HEK293 (cell line): ENCODE data around the gene BIN1.

ENCODE experiments used
- CTCF ChIA-PET: fragments of 350-600 bp; formaldehyde crosslinking; extraction: SDS; loops from one replicate; lab custom pipeline; 2021; ENCODE audit warnings: antibody characterized with exemption; lab: Yijun Ruan, JAX
- POLR2A ChIA-PET: fragments of 300-600 bp; formaldehyde crosslinking; extraction: SDS; loops from one replicate; lab custom pipeline; 2020; ENCODE audit warnings: antibody characterized with exemption, inconsistent platforms; lab: Yijun Ruan, JAX
- H3K27ac ChIP-seq: fragments of 200-500 bp; sonication (Bioruptor generic); 2 replicates; pipeline ENCODE4 v1.5.1; 2014; ENCODE audit warnings: low read depth, low read length, control low read depth, inconsistent platforms; ENCODE audit errors: extremely low read depth
- H3K36me3 ChIP-seq, 2 experiments: fragments of 200-500 bp in 1 of 2; sonication (Bioruptor generic) in 1 of 2; 1 replicate in 1 of 2; 2 replicates in 1 of 2; pipeline ENCODE4 v1.5.1; 2014 to 2017; ENCODE audit warnings: inconsistent platforms in 2 of 2, low read length in 2 of 2; ENCODE audit not compliant: control insufficient read depth in 2 of 2, insufficient read depth in 1 of 2
- H3K4me1 ChIP-seq: fragments of 200-500 bp; sonication (Bioruptor generic); 2 replicates; pipeline ENCODE4 v1.5.1; 2014; ENCODE audit warnings: mild to moderate bottlenecking, low read length, inconsistent platforms; ENCODE audit not compliant: control insufficient read depth, insufficient read depth
- H3K4me3 ChIP-seq: 2 replicates; pipeline ENCODE4 v1.5.1; 2011; ENCODE audit warnings: low read depth, mild to moderate bottlenecking, control low read depth, low read length, moderate library complexity
- H3K9me3 ChIP-seq: fragments of 200-500 bp; sonication (Bioruptor generic); 2 replicates; pipeline ENCODE4 v1.5.1; 2014; ENCODE audit warnings: low read depth, low read length, inconsistent platforms; ENCODE audit not compliant: control insufficient read depth, insufficient read depth
- GLI4 ChIP-seq: fragments of 450-650 bp; formaldehyde crosslinking; IDR thresholded peaks from 2 replicates; pipeline ENCODE4 v1.5.1; 2016; ENCODE audit warnings: missing biosample characterization, missing genetic modification characterization
- GLIS1 ChIP-seq: fragments of 450-650 bp; formaldehyde crosslinking; IDR thresholded peaks from 2 replicates; pipeline ENCODE4 v1.5.1; 2016; ENCODE audit warnings: missing biosample characterization, missing genetic modification characterization
- GLIS2 ChIP-seq: fragments of 450-650 bp; formaldehyde crosslinking; IDR thresholded peaks from 2 replicates; pipeline ENCODE4 v1.5.1; 2016; ENCODE audit warnings: missing biosample characterization, missing genetic modification characterization
- KLF9 ChIP-seq: fragments of 450-650 bp; formaldehyde crosslinking; IDR thresholded peaks from 2 replicates; pipeline ENCODE4 v1.5.1; 2016; ENCODE audit warnings: missing biosample characterization, missing genetic modification characterization, low read depth
- SALL2 ChIP-seq: fragments of 450-650 bp; formaldehyde crosslinking; IDR thresholded peaks from 2 replicates; pipeline ENCODE4 v1.5.0; 2017; ENCODE audit warnings: missing biosample characterization, mild to moderate bottlenecking, missing genetic modification characterization, borderline replicate concordance
- SCRT1 ChIP-seq: fragments of 450-650 bp; formaldehyde crosslinking; IDR thresholded peaks from 2 replicates; pipeline ENCODE4 v1.5.1; 2016; ENCODE audit warnings: missing biosample characterization, missing genetic modification characterization, borderline replicate concordance
- SETDB1 ChIP-seq: IDR thresholded peaks from one replicate; pipeline ENCODE4 v1.6.1; 2017; ENCODE audit warnings: mild to moderate bottlenecking, low read length, moderate library complexity, mixed read lengths; ENCODE audit not compliant: insufficient read length
- ZEB2 ChIP-seq: fragments of 450-650 bp; formaldehyde crosslinking; IDR thresholded peaks from 2 replicates; pipeline ENCODE4 v1.5.1; 2016; ENCODE audit warnings: missing biosample characterization, missing genetic modification characterization
- ZNF157 ChIP-seq: fragments of 450-650 bp; formaldehyde crosslinking; IDR thresholded peaks from 2 replicates; pipeline ENCODE4 v1.5.1; 2016; ENCODE audit warnings: missing biosample characterization, missing genetic modification characterization
- ZNF19 ChIP-seq: fragments of 450-650 bp; formaldehyde crosslinking; IDR thresholded peaks from 2 replicates; pipeline ENCODE4; 2016; ENCODE audit warnings: missing biosample characterization, missing genetic modification characterization, low read depth
- ZNF202 ChIP-seq: fragments of 450-650 bp; formaldehyde crosslinking; IDR thresholded peaks from 2 replicates; pipeline ENCODE4 v1.5.1; 2016; ENCODE audit warnings: missing biosample characterization, missing genetic modification characterization, borderline replicate concordance
- ZNF366 ChIP-seq: fragments of 450-650 bp; formaldehyde crosslinking; conservative IDR thresholded peaks from 2 replicates; pipeline ENCODE4 v1.5.1; 2016; ENCODE audit warnings: missing biosample characterization, missing genetic modification characterization
- ZNF394 ChIP-seq: fragments of 450-650 bp; formaldehyde crosslinking; IDR thresholded peaks from 2 replicates; pipeline ENCODE4 v1.5.1; 2016; ENCODE audit warnings: missing biosample characterization, missing genetic modification characterization, mild to moderate bottlenecking, moderate library complexity, borderline replicate concordance
- ZNF654 ChIP-seq: fragments of 450-650 bp; formaldehyde crosslinking; IDR thresholded peaks from 2 replicates; pipeline ENCODE4 v1.5.1; 2016; ENCODE audit warnings: low read depth, missing biosample characterization, missing genetic modification characterization
- ZNF830 ChIP-seq: fragments of 450-650 bp; IDR thresholded peaks from 2 replicates; pipeline ENCODE4 v1.5.0; 2018; ENCODE audit warnings: missing biosample characterization, missing genetic modification characterization, low read depth, mild to moderate bottlenecking, moderate library complexity
- TF ChIP-seq, protein P1 (sequence below): fragments of 450-650 bp; formaldehyde crosslinking; IDR thresholded peaks from 2 replicates; pipeline ENCODE4 v1.5.1; 2016; ENCODE audit warnings: missing biosample characterization, missing genetic modification characterization, low read depth
- TF ChIP-seq, protein P2 (sequence below): fragments of 450-650 bp; formaldehyde crosslinking; IDR thresholded peaks from 2 replicates; pipeline ENCODE4 v1.5.1; 2016; ENCODE audit warnings: missing biosample characterization, missing genetic modification characterization
- TF ChIP-seq, protein P3 (sequence below): fragments of 450-650 bp; formaldehyde crosslinking; IDR thresholded peaks from 2 replicates; pipeline ENCODE4 v1.5.1; 2017; ENCODE audit warnings: missing biosample characterization, mild to moderate bottlenecking, missing genetic modification characterization, moderate library complexity

Gene BIN1

DNA sequence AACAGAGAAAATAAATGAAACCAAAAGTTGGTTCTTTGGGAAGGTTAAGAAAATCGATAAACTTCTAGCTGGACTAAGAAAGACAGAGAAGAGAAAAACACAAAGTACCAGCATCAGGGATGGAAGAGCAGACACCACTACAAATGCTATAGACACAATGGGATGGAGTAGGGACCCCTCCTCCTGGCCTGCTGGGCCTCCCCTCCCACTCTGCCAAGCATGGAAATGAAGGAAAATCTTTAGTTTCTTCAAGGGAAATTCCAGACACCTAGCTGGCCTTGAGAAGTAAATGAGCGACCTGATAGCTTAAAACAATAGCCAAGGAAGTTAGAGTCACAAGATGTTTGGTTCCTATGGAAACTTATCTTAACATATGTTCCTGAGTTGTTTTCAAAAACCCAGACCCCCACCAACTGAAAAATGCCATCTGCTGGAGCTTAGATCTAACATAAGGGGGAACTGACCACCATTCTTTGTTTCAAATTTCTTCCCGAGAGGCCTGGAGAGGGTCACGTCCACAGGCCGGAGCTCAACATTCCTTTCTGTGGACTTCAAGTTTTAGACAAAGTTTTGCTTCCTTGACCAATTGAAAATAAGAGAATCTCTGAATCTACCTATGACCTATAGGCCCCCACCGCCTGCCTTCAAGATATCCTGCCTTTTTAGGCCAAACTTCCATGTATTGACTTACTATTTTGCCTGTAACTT, 101.9 kb downstream of the BIN1 start:
- no peaks in the 10 kb centered on the region for H3K36me3 ChIP-seq
- no peaks in the 10 kb centered on the region for H3K9me3 ChIP-seq
- H3K4me1 ChIP-seq, result no peaks in the 10 kb centered on the region
- H3K4me3 ChIP-seq, result no peak overlapping the region
- TF ChIP-seq KLF9 (no peak), GLIS1 (tag by site-specific recombination) (no peak), ZNF394 (tag by site-specific recombination) (no peak), ZNF830 (tag by site-specific recombination) (no peak), SCRT1 (tag by site-specific recombination) (no peak), SALL2 (tag by site-specific recombination) (no peak), ZNF19 (tag by site-specific recombination) (no peak), GLI4 (tag by site-specific recombination) (no peak), GLIS2 (tag by site-specific recombination) (no peak)
- TF ChIP-seq, protein P1, sequence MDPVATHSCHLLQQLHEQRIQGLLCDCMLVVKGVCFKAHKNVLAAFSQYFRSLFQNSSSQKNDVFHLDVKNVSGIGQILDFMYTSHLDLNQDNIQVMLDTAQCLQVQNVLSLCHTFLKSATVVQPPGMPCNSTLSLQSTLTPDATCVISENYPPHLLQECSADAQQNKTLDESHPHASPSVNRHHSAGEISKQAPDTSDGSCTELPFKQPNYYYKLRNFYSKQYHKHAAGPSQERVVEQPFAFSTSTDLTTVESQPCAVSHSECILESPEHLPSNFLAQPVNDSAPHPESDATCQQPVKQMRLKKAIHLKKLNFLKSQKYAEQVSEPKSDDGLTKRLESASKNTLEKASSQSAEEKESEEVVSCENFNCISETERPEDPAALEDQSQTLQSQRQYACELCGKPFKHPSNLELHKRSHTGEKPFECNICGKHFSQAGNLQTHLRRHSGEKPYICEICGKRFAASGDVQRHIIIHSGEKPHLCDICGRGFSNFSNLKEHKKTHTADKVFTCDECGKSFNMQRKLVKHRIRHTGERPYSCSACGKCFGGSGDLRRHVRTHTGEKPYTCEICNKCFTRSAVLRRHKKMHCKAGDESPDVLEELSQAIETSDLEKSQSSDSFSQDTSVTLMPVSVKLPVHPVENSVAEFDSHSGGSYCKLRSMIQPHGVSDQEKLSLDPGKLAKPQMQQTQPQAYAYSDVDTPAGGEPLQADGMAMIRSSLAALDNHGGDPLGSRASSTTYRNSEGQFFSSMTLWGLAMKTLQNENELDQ (tag by site-specific recombination), result no peak
- POLR2A ChIA-PET, result no interaction called here
- CTCF ChIA-PET, result no interaction called here
- H3K27ac ChIP-seq, result no peak overlapping the region

DNA sequence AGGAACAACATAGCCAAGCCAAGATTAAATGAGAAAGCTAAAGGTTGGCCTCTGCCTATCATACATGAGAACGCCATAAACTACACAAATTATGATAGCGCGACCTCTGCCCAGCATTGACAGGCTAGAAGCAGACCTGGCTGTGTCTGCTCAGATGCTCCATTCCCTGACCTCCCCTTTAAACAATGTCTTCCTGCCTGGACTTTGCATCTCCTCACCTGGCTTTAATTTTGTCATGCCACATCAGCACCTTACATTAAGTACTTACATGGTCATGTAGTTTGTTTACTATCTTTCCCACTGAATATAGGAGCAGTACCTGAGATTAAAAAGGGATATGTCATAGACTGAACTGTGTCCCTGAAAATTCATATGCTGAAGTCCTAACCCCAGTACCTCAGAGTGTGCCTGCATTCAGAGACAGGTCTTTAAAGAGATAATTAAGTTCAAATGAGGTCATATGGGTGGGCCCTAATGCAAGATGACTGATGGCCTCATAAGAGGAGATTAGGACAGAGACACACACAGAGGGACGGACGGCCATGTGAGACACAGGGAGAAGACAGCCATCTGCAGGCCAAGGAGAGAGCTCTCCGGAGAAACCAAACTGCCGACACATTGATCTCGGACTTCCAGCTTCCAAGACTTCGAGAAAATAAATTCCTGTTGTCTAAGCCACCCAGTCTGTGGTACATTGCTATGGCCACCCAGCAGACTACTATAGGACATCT, 103.7 kb downstream of the BIN1 start:
- TF ChIP-seq ZNF654 (tag by site-specific recombination) (peak; percentile 11; the same call in 1 of the 2 replicates), ZEB2 (0 out of 2 replicates have a peak, but pooled peaks have one; percentile 12), ZNF366 (no peak), ZNF157 (tag by site-specific recombination) (no peak), ZNF202 (tag by site-specific recombination) (no peak), SETDB1 (no peak)
- TF ChIP-seq, protein P2, sequence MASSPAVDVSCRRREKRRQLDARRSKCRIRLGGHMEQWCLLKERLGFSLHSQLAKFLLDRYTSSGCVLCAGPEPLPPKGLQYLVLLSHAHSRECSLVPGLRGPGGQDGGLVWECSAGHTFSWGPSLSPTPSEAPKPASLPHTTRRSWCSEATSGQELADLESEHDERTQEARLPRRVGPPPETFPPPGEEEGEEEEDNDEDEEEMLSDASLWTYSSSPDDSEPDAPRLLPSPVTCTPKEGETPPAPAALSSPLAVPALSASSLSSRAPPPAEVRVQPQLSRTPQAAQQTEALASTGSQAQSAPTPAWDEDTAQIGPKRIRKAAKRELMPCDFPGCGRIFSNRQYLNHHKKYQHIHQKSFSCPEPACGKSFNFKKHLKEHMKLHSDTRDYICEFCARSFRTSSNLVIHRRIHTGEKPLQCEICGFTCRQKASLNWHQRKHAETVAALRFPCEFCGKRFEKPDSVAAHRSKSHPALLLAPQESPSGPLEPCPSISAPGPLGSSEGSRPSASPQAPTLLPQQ, result peak; percentile 50
- TF ChIP-seq, protein P3, sequence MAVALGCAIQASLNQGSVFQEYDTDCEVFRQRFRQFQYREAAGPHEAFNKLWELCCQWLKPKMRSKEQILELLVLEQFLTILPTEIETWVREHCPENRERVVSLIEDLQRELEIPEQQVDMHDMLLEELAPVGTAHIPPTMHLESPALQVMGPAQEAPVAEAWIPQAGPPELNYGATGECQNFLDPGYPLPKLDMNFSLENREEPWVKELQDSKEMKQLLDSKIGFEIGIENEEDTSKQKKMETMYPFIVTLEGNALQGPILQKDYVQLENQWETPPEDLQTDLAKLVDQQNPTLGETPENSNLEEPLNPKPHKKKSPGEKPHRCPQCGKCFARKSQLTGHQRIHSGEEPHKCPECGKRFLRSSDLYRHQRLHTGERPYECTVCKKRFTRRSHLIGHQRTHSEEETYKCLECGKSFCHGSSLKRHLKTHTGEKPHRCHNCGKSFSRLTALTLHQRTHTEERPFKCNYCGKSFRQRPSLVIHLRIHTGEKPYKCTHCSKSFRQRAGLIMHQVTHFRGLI, result peak; percentile 53; the same call in 1 of the 2 replicates
- TF ChIP-seq, all 188 proteins: peak for 4
- no peaks in the 10 kb centered on the region for H3K4me1 ChIP-seq
- ChIA-PET CTCF (no interaction called here), POLR2A (no interaction called here)
- no peaks in the 10 kb centered on the region for H3K36me3 ChIP-seq
- no peaks in the 10 kb centered on the region for H3K9me3 ChIP-seq
- no peak overlapping the region for H3K27ac ChIP-seq
- no peak overlapping the region for H3K4me3 ChIP-seq
